ENCODE measurements around the gene PAQR5. TPM values are rescaled to one million over a fixed set of nuclear protein-coding genes. Genes with fewer than 3 reads are reported as not detected.
A peak's percentile ranks its signal among the peaks of the same experiment; 100 is the strongest.

The PAQR5 gene
- polyA plus RNA-seq, 4 donors = 0.90 to 33.3 (median 31.8) TPM

DNA sequence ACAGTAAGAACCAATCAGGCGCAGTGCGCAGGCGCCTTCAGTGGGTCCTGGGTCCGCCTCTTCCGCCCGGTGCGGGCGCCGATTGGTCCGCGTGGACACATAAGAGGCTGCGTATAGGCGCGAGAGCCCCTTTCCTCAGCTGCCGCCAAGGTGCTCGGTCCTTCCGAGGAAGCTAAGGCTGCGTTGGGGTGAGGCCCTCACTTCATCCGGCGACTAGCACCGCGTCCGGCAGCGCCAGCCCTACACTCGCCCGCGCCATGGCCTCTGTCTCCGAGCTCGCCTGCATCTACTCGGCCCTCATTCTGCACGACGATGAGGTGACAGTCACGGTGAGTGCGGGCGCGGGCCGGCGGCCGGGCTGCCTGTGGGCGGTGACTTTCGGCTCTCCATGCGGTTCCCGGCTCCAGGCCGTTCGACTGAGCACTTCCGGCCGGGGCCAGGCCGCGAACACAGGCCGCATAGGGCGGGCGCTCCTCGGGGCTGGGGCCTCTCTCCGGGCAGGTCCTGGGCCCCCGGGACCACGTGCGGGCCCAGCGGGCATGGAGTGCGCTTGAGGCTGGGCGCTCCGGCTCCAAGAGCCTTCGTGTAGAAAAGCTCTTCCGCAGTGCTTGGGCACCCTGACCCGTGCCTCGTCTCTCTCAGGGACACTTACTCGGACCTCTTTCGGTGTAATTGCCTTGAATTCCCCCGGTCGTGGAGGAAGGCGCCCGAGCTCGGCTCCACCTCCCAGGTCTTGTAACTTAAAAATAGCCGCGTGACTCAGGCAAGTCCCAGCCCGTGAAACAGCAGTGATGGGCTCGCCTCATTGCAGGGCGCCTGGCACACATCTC, 154.2 kb downstream of the PAQR5 start, which contains the start of gene RPLP1:
TSS of gene RPLP1 (plus strand) at position 127 of the 830 bp plus-strand sequence. CDS start at position 258, 131 bp downstream.
- DNase-seq (ENCODE audit: low read depth in 4 of 4, low spot score in 3 of 4) = peak; percentile 90 to 95 (median 91)

GRCh38 chr15:69454953-69455352, 156.2 kb downstream of the PAQR5 start:
- DNase-seq (ENCODE audit: low read depth in 4 of 4, low spot score in 3 of 4) = no peak

GRCh38 chr15:69456208-69457166, 157.8 kb downstream of the PAQR5 start:
- no peak for DNase-seq (ENCODE audit: low read depth in 4 of 4, low spot score in 3 of 4)

Other genes starting within 250 kb of the PAQR5 start
- 10 to 100 TPM; 35.7 to 49.5 (median 45.4) TPM for gene GLCE, start 138.3 kb upstream of the PAQR5 start, polyA plus RNA-seq (ENCODE audit: insufficient read length in 4 of 4)
- gene KIF23, start 115.4 kb downstream of the PAQR5 start, polyA plus RNA-seq (ENCODE audit: insufficient read length in 4 of 4) = 10 to 100 TPM; 34.8 to 40.6 (median 37.7) TPM
- 1,000 to 10,000 TPM; 1,334 to 1,874 (median 1,438) TPM for gene RPLP1, start 153.9 kb downstream of the PAQR5 start, polyA plus RNA-seq (ENCODE audit: insufficient read length in 4 of 4)

All from left renal pelvis (tissue), 4 donors.